SK-N-MC (cell line): Measurements from ENCODE around the gene NME4.

ENCODE experiments used
- EZH2 ChIP-seq: fragments of 200-600 bp; sonication (generic); IDR thresholded peaks from one replicate; pipeline ENCODE4 v1.6.1; 2017; ENCODE audit warnings: antibody characterized with exemption
- POLR2AphosphoS5 ChIP-seq: IDR thresholded peaks from 2 replicates; pipeline ENCODE4 v1.6.1; 2012; ENCODE audit warnings: mild to moderate bottlenecking, low read depth, low read length, borderline replicate concordance

DNA sequence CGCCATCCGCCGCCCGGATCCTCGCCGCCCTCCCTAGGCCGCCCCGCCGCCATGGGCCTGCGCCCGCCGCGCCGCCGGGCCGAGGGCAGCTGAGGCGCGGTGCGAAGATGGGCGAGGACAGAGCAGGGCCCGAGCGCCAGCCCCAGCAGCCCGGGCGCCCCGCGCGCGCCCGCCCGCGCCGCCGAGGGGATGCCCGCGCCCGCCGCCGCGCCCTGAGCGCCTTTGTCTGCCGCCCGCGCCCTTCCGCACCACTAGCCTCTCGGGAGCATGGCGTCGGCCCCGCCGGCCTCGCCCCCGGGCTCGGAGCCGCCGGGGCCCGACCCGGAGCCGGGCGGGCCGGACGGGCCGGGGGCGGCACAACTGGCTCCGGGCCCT lies 28.7 kb downstream of the NME4 start:
- TF ChIP-seq POLR2AphosphoS5 (no peak), EZH2 (no peak)
